ENCODE data around the gene RAB30.

DNA sequence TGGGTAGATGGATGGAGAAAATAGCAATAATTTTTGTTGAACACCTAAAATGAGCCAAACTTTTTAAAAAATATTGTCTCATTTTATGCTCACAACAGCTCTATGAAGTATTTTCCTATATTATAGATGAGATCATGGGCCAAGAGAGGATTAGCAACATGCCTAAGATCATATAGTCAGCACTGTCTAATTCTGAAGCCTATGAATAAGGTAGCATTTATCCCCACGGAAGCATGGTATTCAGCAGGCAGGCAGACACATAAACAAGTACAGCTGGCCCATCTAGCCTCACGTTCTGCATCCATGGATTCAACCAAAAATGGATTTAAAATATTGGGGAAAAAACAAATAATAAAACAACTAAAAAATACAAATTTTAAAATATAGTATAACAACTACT lies 21.9 kb upstream of the RAB30 start:
- TF ChIP-seq, protein P1, sequence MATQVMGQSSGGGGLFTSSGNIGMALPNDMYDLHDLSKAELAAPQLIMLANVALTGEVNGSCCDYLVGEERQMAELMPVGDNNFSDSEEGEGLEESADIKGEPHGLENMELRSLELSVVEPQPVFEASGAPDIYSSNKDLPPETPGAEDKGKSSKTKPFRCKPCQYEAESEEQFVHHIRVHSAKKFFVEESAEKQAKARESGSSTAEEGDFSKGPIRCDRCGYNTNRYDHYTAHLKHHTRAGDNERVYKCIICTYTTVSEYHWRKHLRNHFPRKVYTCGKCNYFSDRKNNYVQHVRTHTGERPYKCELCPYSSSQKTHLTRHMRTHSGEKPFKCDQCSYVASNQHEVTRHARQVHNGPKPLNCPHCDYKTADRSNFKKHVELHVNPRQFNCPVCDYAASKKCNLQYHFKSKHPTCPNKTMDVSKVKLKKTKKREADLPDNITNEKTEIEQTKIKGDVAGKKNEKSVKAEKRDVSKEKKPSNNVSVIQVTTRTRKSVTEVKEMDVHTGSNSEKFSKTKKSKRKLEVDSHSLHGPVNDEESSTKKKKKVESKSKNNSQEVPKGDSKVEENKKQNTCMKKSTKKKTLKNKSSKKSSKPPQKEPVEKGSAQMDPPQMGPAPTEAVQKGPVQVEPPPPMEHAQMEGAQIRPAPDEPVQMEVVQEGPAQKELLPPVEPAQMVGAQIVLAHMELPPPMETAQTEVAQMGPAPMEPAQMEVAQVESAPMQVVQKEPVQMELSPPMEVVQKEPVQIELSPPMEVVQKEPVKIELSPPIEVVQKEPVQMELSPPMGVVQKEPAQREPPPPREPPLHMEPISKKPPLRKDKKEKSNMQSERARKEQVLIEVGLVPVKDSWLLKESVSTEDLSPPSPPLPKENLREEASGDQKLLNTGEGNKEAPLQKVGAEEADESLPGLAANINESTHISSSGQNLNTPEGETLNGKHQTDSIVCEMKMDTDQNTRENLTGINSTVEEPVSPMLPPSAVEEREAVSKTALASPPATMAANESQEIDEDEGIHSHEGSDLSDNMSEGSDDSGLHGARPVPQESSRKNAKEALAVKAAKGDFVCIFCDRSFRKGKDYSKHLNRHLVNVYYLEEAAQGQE (IDR thresholded peaks at IDR 0.05; ENCODE audit: low read depth): no peak
- TF ChIP-seq, protein P2, sequence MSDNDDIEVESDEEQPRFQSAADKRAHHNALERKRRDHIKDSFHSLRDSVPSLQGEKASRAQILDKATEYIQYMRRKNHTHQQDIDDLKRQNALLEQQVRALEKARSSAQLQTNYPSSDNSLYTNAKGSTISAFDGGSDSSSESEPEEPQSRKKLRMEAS (IDR thresholded peaks at IDR 0.05): no peak
- TF ChIP-seq CREB1 (IDR thresholded peaks at IDR 0.05; ENCODE audit: low read depth) (no peak), YY1 (IDR thresholded peaks at IDR 0.05; ENCODE audit: low read depth) (no peak), FOXM1 (IDR thresholded peaks at IDR 0.05; ENCODE audit: borderline replicate concordance, low read depth) (no peak), NFIC (IDR thresholded peaks at IDR 0.05) (no peak), RAD21 (IDR thresholded peaks at IDR 0.05; ENCODE audit: low read depth) (no peak), TAF1 (IDR thresholded peaks at IDR 0.05; ENCODE audit: low read depth) (no peak), TEAD4 (IDR thresholded peaks at IDR 0.05) (no peak), CEBPB (IDR thresholded peaks at IDR 0.05) (no peak), EP300 (IDR thresholded peaks at IDR 0.05; ENCODE audit: borderline replicate concordance) (no peak), EGR1 (IDR thresholded peaks at IDR 0.05) (no peak)

Data from Ishikawa (cell line).